Frontal cortex (tissue), 4 donors: ENCODE data around the gene IL23R. TPM values are rescaled to one million over a fixed set of nuclear protein-coding genes. Genes with fewer than 3 reads are reported as not detected.

Experiments used
- DNase-seq, 2 donors: peaks; one replicate each; pipeline ENCODE4 v3.0.0; 2012; ENCODE audit warnings: low spot score in 2 of 2
- FAIRE-seq: peaks from 2 replicates; lab custom pipeline; 2012; peaks lifted over from hg19 to GRCh38; lab: Jason Lieb, UNC
- total RNA-seq: library from RNA; depleted of rRNA; stranded (reverse); fragments of >200 nt; gene quantifications from one replicate; pipeline ENCODE4 v1.2.3, GENCODE V29; 2014
- donor health status: control.
- donor health status: control.
- donor health status: control.

The IL23R gene
- total RNA-seq, 1 donor from 2014 or later, result not detected

DNA sequence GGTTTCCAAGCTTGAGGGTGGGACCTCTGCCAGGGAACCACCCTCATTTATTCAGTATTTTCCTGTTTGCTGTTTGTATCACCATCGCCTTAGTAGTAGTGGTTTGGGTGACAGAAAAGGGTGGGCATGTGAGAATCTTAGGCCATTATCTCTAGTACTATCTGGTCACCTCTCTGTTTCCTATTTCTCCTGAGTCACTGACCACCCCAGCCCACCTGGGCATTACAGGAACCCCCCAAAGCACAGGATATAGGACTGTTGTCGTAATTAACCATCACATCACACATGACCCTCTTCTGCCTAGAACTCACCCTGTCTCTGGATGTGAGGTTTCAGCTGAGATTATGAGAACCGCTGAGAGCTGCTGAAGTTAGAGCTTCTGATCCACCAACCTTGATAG lies 60.4 kb downstream of the IL23R start:
- DNase-seq (no peak), FAIRE-seq (no peak)

DNA sequence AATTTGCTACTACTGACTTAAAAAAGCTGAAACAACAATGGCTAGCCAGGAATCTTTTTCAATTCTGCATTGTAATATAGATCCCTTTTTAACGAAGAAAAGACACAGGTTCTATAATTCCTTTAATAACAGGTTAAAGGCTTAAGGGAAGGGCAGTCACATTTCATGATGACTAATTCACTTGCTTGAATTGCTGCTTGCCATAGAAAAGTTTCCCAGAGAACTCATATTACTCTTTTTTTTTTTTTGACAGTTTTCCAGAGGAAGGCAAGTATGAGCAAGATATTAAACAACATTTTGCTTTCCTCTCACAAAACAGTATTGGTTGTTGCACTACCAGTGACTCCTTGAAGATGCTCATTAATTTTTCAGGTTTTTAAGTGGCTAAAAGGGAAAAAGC lies 60.9 kb downstream of the IL23R start:
- FAIRE-seq (no peak), DNase-seq (no peak)

DNA sequence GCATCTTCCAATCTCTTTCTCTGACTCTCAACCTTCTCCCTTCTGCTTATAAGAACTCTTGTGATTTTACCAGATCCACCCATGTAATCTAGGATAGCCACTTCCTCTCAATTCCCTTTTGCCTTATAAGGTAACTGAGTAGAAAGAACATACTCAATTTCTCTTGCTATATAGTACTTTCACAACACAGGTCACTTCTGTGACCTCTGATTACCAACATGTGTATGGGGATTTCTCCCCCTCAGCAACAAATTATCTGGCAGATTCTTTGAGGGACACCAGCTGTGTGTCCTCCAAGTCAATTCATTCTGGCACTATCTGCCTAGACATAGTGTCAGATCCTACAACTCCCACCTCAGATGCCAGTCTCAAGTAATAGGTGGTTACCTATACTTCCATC lies 62.5 kb downstream of the IL23R start:
- DNase-seq (no peak), FAIRE-seq (no peak)

DNA sequence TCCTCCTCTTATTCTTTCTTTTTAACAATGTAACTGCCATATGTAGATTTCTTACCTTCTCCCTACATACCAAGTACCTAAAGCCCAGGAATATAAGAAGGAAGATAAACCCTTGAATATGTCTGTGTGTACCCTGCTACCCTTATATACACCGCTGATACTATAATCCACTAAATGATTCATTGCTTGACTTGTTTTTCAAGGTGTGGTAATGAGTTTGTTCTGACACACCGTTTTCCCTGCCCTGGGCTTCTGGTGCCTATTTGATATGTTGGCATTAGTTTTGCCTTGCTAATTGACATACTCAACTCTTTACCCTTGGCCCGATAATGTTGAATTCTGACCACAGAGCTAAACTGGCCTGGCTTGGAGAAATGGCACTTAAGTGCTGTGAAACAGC lies 64.3 kb downstream of the IL23R start:
- DNase-seq (no peak), FAIRE-seq (no peak)

DNA sequence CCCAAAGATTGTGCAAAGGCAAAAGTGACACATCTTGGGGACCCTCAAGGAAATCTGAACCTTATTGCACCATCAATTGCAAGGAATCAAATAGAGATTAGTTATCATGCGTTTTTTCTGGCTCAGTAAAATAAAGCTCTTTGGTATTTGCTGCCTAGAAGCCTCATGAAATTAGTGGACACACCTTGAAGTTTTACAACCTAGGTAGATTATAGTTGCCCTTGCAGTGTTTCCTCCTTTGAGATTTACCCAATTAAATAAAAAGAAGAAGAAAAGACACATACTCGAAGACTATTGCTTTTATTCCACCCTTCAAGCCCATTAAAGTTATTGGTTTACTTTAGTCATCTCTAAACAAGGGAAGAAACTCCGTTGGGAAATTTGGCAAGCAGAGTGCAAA lies 70.0 kb downstream of the IL23R start:
- no peak for FAIRE-seq
- DNase-seq, result no peak

DNA sequence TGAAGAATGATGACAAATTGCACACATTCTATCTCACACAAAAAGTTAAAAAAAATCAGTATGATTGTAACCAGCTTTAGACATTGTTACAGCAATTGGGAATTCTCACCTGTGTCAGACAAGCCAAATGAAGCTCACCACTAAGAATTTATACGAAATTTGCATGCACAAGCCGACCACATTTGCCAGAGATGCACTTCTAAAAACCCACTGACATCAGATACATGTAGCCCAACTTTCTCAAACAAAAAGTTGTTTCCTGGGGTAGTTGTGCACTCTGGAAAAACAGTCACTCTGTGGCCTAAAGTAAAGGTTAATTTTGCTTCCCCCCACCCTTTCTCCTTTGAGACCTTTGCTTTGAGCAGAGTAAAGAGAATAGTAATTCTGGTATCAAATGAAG lies 73.5 kb downstream of the IL23R start:
- no peak for FAIRE-seq
- DNase-seq, result no peak

DNA sequence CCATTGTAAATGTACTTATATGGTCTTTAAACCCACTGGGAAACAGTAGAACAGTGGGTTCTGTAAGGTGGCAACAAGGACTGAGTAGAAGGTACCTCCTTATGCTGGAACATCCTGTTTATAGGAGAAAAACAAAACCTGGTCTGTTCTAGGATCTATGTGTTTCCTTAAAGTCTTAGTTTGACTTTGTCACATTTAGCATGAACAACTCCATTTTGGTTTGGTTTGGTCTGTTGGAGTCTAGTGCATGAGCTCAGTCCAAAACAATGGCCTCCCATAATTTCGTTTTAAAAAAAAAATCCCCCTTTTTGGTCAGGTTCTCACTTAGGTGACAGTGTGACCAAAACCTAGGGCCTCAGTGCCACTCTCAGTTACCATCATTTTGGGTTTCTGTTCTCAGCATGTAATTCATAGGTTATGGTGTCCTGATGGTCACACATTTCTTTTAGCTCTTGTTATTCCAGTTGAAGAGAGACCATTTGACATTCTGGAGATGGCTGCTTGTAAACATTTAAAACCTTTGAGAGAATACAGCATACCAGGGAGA lies 75.0 kb downstream of the IL23R start:
- DNase-seq (no peak), FAIRE-seq (no peak)

DNA sequence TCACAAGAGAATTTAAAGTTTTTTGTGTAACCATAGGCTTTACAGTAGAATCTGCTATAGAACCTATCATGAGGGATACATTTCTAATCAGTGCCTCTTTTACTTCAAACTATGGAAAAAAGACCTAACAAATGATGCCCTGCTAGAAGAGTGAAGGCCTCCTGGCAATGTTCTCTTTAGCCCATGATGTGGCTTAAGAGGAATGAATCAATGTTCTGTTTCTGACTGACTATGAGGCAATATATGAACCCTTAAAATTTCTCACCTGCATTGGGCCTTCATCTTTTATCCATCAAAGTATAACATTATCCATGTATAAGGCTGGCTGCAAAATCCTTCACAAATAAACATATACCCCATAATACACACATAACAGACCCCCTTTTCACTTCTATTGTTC lies 75.8 kb downstream of the IL23R start:
- FAIRE-seq, result no peak

DNA sequence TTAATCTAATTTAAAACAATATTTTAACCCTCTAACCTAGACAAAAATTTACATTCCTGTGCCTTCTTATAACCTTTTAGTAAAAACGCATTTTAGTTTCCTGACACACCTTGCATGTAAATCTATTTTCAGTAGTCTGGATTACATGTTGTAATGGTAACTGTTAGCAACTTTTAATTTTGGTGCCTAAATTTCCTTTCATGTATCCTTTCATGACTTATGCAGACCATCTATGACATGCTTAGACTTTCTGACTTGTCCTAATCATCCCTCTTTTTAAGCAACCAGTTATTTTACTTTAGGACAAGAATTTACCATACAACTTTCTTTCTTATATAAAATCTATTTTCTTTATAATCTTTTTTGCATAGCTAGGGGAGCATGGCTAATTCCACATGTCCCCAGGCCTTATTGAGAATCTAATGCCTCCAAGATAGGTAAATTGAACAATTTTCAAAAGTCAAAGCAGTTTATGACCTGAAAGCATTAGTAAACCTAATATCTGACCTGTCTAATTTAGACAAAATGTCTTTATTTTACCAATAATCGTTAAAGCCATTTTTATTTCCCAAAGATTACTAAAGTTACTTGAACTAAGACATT lies 83.9 kb downstream of the IL23R start:
- DNase-seq (no peak), FAIRE-seq (no peak)

More for the DNA sequence above, 75.8 kb downstream of the IL23R start:
- DNase-seq, result no peak

DNA sequence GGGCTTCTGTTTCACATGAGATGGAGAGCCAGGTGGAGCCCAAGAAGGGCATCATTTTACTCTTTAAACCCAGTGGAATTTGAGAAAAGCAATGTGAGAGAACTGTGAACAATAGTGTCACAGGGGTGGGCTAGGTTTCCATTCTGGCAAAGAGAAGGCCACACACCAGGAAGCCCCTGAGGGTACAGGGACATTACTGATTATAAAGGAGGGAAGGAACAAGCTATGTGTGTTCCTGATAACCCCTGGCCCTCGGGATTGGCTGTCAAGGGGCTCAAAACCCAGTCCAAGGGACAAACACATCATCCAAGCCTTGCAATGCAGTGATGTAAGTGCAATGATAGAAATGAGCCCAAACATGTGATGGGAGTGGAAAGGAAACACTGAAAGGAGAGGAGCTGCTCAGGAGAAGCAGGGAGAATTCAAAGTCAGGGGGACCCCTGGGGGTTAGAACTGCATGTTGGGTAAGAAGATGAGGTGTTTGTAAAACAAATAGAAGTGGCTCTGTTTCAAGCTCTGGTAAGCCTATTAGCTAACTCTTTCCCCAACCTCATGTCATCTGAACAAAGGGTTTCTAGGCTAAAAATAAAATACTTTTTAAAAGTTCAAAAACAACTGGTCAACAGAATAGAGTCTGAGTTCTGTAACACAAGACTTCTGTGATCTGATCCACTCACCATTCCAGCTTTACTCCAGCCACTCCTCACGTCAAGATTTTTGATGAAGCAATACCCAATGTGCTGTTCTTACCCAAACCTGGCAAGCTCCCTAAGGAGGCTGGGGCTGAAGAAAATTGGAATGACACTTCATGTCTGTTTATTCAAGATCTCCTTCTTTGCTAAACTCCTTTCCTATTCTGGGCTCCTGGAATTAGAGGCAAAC lies 90.3 kb downstream of the IL23R start:
- FAIRE-seq (no peak), DNase-seq (no peak)

DNA sequence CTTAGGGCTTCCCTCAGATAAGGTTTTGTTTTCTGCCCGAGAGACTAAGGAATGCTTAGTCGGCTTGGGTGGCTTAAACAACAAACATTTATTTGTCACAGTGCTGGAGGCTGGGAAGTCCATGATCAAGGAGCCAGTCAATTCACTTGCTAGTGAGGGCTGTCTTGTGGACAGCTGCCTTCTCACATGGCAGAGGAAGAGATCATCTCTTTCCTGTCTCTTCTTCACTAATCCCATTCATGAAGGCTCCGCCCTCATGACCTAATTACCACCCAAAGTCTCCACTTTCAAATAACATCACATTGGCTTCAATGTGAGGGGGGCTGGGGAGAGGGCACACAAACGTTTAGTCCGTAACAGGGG lies 90.9 kb downstream of the IL23R start:
- no peak for DNase-seq
- FAIRE-seq, result no peak

DNA sequence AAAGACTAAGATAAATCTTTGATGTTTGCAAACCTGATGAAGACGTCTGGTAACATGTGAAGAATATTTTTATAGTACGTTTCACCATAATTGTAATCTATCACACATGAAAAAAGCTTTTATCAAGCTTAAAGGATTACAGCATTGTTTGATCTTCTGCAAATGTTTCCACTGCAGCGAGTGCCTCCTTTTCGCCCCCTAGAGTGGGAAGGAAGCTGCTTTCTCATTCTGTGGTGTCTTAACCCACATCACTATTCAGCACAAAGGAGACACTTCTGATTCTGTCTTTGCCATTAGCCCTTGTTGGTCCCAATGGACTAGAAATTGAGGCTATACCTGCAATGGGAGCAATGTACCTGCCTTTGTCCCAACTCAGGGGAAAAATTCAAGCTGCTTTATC lies 95.4 kb downstream of the IL23R start:
- DNase-seq (no peak), FAIRE-seq (no peak)

DNA sequence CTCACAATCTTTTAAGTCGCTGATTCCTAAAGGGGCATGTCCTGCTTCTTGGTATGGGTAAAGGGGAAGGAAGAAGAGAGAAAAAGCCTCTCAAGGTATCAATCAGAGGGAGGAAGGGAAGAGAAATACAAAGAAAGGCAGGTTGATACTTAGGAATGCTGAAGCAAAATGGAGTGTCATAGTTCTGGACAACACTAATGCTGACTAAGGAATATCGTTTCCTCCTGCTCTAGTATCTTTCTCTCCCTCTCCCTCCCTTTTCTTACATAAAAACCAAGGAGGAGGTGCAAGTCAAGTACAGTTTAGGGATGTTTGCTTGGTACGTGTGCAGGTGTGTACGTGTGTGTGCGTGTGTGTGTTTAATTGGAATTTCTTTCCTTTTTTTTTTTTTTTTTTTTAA lies 96.5 kb downstream of the IL23R start:
- no peak for DNase-seq
- no peak for FAIRE-seq

DNA sequence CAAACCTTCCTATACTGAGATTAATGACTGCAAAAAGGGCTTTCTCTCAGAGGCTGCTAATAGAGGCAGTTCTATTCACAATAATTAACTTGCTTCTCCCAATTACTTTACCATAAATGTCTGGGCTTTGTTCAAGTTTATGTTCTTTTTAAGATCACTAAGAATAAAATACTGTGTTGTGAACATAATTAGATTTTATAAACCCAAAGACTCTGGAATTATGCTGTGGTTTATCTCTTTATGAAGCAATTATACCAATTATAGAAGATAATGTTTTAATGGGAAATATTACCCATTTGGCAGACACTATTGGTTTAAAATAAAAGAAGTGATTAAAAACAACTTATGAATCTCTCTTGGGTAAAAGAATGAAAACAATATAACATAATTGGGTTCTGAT lies 97.9 kb downstream of the IL23R start:
- DNase-seq (no peak), FAIRE-seq (no peak)

DNA sequence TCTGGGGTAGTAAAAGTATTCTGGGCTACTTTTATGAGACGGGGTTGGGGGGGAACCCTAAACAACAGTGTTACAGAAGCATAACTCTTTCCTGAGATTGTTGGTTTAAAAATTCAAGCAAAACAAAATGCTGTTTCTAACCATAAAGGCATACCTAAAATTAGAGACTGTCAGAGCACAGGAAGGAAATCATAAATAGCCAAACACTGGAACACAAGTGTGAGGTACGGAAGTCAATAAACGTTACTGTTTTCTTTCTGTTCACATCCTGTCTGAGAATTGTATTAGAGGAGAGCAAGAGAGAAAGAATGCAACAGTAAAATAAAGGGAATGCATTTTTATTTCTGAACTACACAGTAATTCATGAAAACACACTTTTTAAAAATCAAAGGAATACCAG lies 98.6 kb downstream of the IL23R start:
- no peak for FAIRE-seq
- no peak for DNase-seq

DNA sequence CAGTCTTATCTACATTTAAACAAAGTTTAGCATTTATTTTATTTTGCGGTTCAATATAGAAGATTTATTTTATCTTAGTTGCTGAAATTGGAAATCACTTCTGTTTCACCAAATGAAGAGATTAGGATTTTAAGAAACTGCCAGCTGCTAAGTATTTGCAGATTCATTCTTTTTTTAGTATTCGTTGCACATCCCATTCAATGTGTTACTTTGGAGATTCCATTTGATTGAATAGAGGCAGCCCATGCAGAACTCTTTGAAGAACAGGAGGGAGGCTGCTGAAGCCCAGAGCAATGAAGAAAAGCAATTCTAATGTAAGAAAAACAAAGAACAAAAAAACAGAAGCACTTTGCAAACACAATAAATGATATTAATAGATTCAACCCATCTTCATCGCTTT lies 102.8 kb downstream of the IL23R start:
- no peak for FAIRE-seq
- DNase-seq, result no peak

DNA sequence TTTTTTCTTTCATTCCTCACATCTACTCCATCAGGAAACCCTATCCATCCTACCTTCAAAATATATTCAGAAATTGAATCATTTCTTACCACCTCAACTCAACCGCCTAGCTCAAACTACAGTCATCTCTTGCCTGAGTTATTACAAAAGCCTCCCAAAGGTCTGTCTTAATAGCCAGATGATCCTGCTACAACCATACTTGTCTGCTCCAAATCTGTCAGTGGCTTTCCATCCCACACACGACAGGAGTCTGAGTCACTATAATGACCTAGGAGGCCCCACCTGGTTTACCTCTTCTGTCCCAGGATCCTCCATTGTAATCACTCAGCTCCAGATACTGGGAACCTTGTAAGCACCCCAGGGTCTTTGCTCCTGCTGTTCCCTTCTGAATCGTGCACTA lies 104.3 kb downstream of the IL23R start:
- FAIRE-seq, result no peak

DNA sequence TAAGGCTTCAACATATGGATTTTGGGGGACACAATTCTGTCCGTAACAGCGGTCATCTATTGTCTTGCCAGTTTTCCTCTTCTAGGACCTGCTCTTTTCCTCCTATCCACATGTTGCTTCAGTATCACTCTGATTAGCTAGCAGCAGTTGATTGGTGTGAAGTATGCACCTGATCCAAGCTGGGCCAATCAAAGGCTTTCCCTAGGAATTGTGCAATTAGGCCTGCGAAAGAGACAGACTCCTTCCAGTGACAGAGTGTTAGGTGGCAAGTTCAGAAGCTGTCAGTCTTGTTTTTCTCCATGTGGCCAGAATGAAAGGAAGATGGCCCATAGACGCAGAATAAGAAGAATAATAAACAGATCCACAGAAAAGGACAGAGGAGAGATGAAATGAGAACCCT lies 107.3 kb downstream of the IL23R start:
- DNase-seq (no peak), FAIRE-seq (no peak)

More for the DNA sequence above, 104.3 kb downstream of the IL23R start:
- no peak for DNase-seq

DNA sequence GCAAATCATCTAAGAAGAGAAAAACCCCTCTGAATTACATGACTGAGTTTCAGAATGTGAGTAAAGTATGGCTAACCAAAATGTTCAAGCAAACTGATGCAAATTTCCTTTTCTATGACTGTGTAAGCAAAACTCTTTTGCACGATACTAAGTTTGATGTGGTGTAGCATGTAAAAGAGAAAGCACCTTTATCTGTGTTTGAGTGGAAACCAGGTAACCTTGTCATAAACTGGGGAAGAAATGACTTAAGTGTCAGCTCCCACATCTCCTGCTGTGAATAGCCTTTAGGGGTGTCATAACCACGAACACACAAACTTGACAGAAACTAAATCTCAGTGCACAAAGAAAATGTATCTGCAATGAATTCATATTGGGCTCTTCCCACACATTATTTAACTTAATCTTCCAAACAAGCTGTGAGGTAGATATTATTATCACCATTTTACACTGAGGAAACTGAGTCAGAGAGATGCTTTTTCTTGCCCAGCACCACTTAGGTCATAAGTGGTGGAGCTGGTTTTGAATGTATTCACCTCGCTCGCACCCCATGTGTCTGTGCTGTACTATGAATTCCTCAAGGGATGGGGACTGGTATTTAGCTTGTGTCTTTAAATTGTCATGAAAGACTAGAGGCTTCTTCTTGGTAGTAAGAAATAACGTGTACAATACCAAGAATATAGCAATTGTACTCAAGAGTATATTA lies 108.5 kb downstream of the IL23R start:
- FAIRE-seq (no peak), DNase-seq (no peak)

DNA sequence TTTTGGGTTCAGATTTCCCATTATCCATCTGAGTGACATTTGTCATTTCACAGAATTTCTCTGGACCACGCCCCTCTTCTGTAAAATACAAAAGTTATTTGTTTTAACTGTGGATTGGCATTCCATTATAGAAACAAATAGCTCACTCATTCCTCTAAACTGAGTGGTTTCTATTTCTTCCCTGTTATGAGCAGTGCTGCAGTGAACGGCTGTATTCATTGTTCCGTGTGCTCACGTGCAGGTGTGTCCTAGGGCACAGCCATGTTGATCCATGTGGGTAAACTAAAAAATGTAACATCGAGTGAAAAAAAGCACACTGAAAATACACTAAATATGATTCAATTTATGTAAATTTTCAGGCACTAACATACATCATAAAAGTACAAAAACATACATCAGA lies 114.4 kb downstream of the IL23R start:
- FAIRE-seq (no peak), DNase-seq (no peak)

DNA sequence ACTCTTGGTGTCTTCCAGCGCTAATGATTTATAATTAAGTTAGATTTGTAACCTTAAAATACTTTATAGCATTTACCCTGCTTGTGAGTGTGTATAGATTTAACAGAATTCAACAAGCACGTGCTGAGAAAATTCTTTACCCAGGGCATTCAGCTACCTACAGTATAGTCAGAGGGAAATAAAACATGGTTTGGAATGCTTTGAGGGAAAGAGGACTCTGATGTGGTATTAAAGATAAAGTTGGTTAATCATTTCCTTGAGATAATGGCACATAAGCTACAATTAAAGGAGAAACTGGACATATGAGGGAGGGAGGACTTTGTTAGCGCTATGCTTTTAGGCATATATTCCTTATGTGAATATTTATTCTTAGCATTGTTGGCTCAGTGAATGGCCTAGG lies 115.0 kb downstream of the IL23R start:
- FAIRE-seq (no peak), DNase-seq (no peak)
